Natural killer cell (primary cell): ENCODE data around the gene NADK2. TPM values are rescaled to one million over a fixed set of nuclear protein-coding genes. Genes with fewer than 3 reads are reported as not detected.
A peak's percentile ranks its signal among the peaks of the same experiment; 100 is the strongest.

Source experiments
- ATAC-seq, 3 donors: fragments of 150-1000 bp in 2 of 3; fragments of 200-7000 bp in 1 of 3; cut with Tn5 transposase; 1 replicate in 1 of 3; 2 replicates in 2 of 3; pipeline ENCODE4 v1.10.0; 2021; ENCODE audit warnings: mild to moderate bottlenecking in 2 of 3, moderate library complexity in 2 of 3
- DNase-seq, 2 donors: peaks; one replicate each; pipeline versions ENCODE4 v3.0.0 to v3.0.0-alpha.2; 2013 to 2021; ENCODE audit warnings: mixed read lengths in 1 of 2
- H3K27ac ChIP-seq: one replicate; pipeline ENCODE4 v1.5.1; 2013; ENCODE audit warnings: mild to moderate bottlenecking, low read length
- H3K27me3 ChIP-seq: one replicate; pipeline ENCODE4 v1.6.1; 2013; ENCODE audit warnings: low read length; ENCODE audit not compliant: control insufficient read depth, insufficient read depth
- H3K36me3 ChIP-seq: one replicate; pipeline ENCODE4 v1.6.1; 2013; ENCODE audit warnings: low read length; ENCODE audit not compliant: control insufficient read depth, insufficient read depth
- H3K4me1 ChIP-seq: one replicate; pipeline ENCODE4 v1.6.1; 2013; ENCODE audit warnings: low read length; ENCODE audit not compliant: control insufficient read depth, insufficient read depth
- H3K4me3 ChIP-seq: one replicate; pipeline ENCODE4 v1.5.1; 2013; ENCODE audit warnings: low read length
- H3K9me3 ChIP-seq: one replicate; pipeline ENCODE4 v1.6.1; 2013; ENCODE audit warnings: low read length; ENCODE audit not compliant: control insufficient read depth, insufficient read depth
- H3K27ac Mint-ChIP-seq, 2 donors: one replicate each; pipeline ENCODE4 v1.8.0; 2022; ENCODE audit warnings: mild to moderate bottlenecking in 2 of 2, mixed read lengths in 2 of 2, moderate library complexity in 1 of 2
- H3K27me3 Mint-ChIP-seq, 2 donors: one replicate each; pipeline ENCODE4 v1.8.0; 2022; ENCODE audit warnings: low read depth in 2 of 2, mixed read lengths in 2 of 2
- H3K36me3 Mint-ChIP-seq: one replicate; pipeline ENCODE4 v1.8.0; 2022; ENCODE audit warnings: mixed read lengths
- H3K4me1 Mint-ChIP-seq, 2 donors: one replicate each; pipeline ENCODE4 v1.8.0; 2022; ENCODE audit warnings: mixed read lengths in 2 of 2
- H3K4me3 Mint-ChIP-seq: one replicate; pipeline ENCODE4 v1.8.0; 2022; ENCODE audit warnings: mild to moderate bottlenecking, moderate library complexity, mixed read lengths
- H3K9me3 Mint-ChIP-seq, 2 donors: one replicate each; pipeline ENCODE4 v1.8.0; 2022; ENCODE audit warnings: mixed read lengths in 2 of 2
- WGBS: methylation state at CpG from one replicate; pipeline ENCODE4 v1.1.7; 2013; ENCODE audit warnings: missing lambda C conversion rate; ENCODE audit not compliant: insufficient coverage; 5-methylcytosine and 5-hydroxymethylcytosine counted together
- intact Hi-C: fragments of 100-400 bp; cut with micrococcal nuclease; formaldehyde crosslinking; loops from one replicate; pipeline ENCODE4 v1.14.2; 2022
- total RNA-seq, 4 donors: library from RNA; stranded (reverse); fragments of 120-200 nt in 1 of 4; gene quantifications; one replicate each; pipeline versions ENCODE4 v1.2.3 to v1.2.4, GENCODE V29; 2013 to 2022
- TF ChIP-seq, protein P1 (sequence below): fragments of 200-600 bp; IDR thresholded peaks from one replicate; pipeline ENCODE4 v1.8.0; 2022; ENCODE audit warnings: antibody characterized with exemption

Gene NADK2
- total RNA-seq, 3 donors from 2014 or later (not counting 1 experiment from before 2014, with no cell fraction given), result 13.1 to 16.2 (median 14.3) TPM

- H3K4me1 ChIP-seq, result peaks cover 15% of the 10 kb centered on the region
- no peaks in the 10 kb centered on the region for H3K9me3 Mint-ChIP-seq
- TF ChIP-seq, protein P1, sequence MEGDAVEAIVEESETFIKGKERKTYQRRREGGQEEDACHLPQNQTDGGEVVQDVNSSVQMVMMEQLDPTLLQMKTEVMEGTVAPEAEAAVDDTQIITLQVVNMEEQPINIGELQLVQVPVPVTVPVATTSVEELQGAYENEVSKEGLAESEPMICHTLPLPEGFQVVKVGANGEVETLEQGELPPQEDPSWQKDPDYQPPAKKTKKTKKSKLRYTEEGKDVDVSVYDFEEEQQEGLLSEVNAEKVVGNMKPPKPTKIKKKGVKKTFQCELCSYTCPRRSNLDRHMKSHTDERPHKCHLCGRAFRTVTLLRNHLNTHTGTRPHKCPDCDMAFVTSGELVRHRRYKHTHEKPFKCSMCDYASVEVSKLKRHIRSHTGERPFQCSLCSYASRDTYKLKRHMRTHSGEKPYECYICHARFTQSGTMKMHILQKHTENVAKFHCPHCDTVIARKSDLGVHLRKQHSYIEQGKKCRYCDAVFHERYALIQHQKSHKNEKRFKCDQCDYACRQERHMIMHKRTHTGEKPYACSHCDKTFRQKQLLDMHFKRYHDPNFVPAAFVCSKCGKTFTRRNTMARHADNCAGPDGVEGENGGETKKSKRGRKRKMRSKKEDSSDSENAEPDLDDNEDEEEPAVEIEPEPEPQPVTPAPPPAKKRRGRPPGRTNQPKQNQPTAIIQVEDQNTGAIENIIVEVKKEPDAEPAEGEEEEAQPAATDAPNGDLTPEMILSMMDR, result no peak
- H3K36me3 Mint-ChIP-seq, result no peaks in the 10 kb centered on the region
- H3K27me3 ChIP-seq, result no peaks in the 10 kb centered on the region
- no peaks in the 10 kb centered on the region for H3K27me3 Mint-ChIP-seq
- intact Hi-C loops, result loop anchor here (10.0 kb wide), 1 partner anchor 1135 kb away; the partner anchor contains the start of genes NUP155 and WDR70
- DNase-seq (peak in 1 of 2 donors; percentile 22), ATAC-seq (no peak)
- peaks cover 32 to 49% of the 10 kb centered on the region in 2 donors for H3K4me1 Mint-ChIP-seq
- H3K4me3 Mint-ChIP-seq, result peak overlapping the region; percentile 76
- WGBS, result 88% methylated on average over 3 of the region's 4 CpGs
- peak overlapping the region; percentile 54 to 92 for H3K27ac Mint-ChIP-seq
- H3K36me3 ChIP-seq, result no peaks in the 10 kb centered on the region
- no peaks in the 10 kb centered on the region for H3K9me3 ChIP-seq
- H3K4me3 ChIP-seq, result no peak overlapping the region
- H3K27ac ChIP-seq, result no peak overlapping the region
Measured at GRCh38 chr5:36239370-36240293, 2.1 kb downstream of the NADK2 start.

DNA sequence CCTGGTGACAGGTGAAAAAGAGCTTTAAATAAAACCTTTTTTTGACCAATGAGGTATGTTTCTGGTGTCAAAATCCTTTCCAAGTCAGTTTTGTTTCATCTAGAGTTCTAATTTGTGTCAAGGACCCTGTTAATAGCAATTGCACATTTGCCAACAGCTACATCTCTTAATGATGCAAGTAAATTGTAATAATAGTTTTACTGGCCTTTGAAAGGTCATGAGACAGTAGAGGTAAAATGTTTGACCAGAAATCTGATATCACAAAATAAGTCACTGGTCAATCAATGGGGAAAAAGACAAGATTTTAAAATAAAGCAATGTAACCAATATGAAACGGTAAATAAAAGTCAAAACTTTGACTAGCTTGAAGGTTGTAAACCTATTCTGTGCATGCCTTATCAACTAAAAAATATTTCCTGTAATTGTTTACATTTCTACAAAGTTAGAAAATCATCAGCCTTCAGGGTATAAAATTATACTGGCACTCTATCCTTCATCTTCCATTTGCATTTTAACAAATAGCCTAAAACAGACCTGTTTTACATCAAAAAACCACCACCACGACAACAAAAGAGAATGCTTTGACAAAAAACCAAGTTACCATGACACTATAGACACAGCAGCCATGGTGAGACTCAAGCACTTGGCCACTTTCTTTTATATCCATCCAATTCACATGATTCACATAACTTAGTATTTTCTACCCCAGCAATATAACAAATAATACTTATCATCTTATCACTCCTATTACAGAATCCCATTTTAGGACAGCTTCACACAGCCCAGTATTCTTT is 3.0 kb downstream of the NADK2 start:
- H3K27me3 Mint-ChIP-seq, result no peaks in the 10 kb centered on the region
- no peak overlapping the region for H3K4me3 Mint-ChIP-seq
- TF ChIP-seq, protein P1, result no peak
- no peaks in the 10 kb centered on the region for H3K9me3 Mint-ChIP-seq
- no peak for DNase-seq
- Histone ChIP-seq H3K27me3 (no peaks in the 10 kb centered on the region), H3K27ac (no peak overlapping the region), H3K4me3 (no peak overlapping the region), H3K4me1 (peaks cover 15% of the 10 kb centered on the region), H3K9me3 (no peaks in the 10 kb centered on the region), H3K36me3 (no peaks in the 10 kb centered on the region)
- 82% methylated on average over 2 of the region's 2 CpGs for WGBS
- H3K27ac Mint-ChIP-seq, result peak overlapping the region; percentile 25 to 54
- no peaks in the 10 kb centered on the region for H3K36me3 Mint-ChIP-seq
- peaks cover 32 to 44% of the 10 kb centered on the region in 2 donors for H3K4me1 Mint-ChIP-seq
- intact Hi-C loops, result no loop called here
- ATAC-seq, result no peak

- WGBS, result 95% methylated on average over 2 of the region's 2 CpGs
- ATAC-seq, result no peak
- Mint-ChIP-seq H3K36me3 (no peaks in the 10 kb centered on the region), H3K27ac (no peak overlapping the region), H3K27me3 (no peaks in the 10 kb centered on the region), H3K4me3 (no peak overlapping the region), H3K9me3 (no peaks in the 10 kb centered on the region), H3K4me1 (peaks cover 31 to 42% of the 10 kb centered on the region in 2 donors)
- no peaks in the 10 kb centered on the region for H3K9me3 ChIP-seq
- no peaks in the 10 kb centered on the region for H3K27me3 ChIP-seq
- intact Hi-C loops, result no loop called here
- no peak overlapping the region for H3K4me3 ChIP-seq
- TF ChIP-seq, protein P1, result no peak
- no peaks in the 10 kb centered on the region for H3K36me3 ChIP-seq
- DNase-seq, result no peak
- peaks cover 12% of the 10 kb centered on the region for H3K4me1 ChIP-seq
- H3K27ac ChIP-seq, result no peak overlapping the region
Measured at GRCh38 chr5:36237751-36238150, 4.0 kb downstream of the NADK2 start.
